HepG2 (cell line): ENCODE measurements around the gene IL16. TPM values are rescaled to one million over a fixed set of nuclear protein-coding genes. Genes with fewer than 3 reads are reported as not detected.

ENCODE experiments used
- ATAC-seq: fragments of 200-7000 bp; cut with Tn5 transposase; 3 replicates; pipeline ENCODE4 v1.9.1; 2020; ENCODE audit warnings: mild to moderate bottlenecking, moderate library complexity
- BruUV-seq: library from RNA; stranded (reverse); fragments of 400-500 nt; replicated peaks from 2 replicates; lab custom pipeline; 2021; lab: Mats Ljungman, UMichigan
- CTCF ChIA-PET: fragments of 300-600 bp; formaldehyde crosslinking; extraction: SDS; loops from one replicate; lab custom pipeline; 2021; ENCODE audit warnings: low total read pairs, inconsistent platforms, low intra/inter-chr PET ratio; lab: Yijun Ruan, JAX
- POLR2A ChIA-PET: fragments of 350-600 bp; sonication (Branson Sonifier 250); formaldehyde crosslinking; loops from one replicate; lab custom pipeline; 2020; ENCODE audit warnings: antibody characterized with exemption, inconsistent platforms; lab: Yijun Ruan, JAX
- DNase-seq: peaks from one replicate; pipeline ENCODE4 v3.0.0-alpha.2; 2015; ENCODE audit warnings: low spot score
- FAIRE-seq: peaks from 3 replicates; lab custom pipeline; 2011; peaks lifted over from hg19 to GRCh38; lab: Jason Lieb, UNC
- H2AFZ ChIP-seq: one replicate; pipeline ENCODE4 v1.6.1; 2011; ENCODE audit warnings: low read length, inconsistent platforms
- H3K27ac ChIP-seq: fragments of 300-600 bp; 3 replicates; pipeline ENCODE4 v1.8.0; 2011; ENCODE audit warnings: mixed run types, mild to moderate bottlenecking, mixed read lengths, low read length, inconsistent platforms; ENCODE audit not compliant: insufficient read depth; ENCODE audit errors: extremely low read length
- H3K27me3 ChIP-seq, 2 experiments: fragments of 200-600 bp in 1 of 2; 2 replicates in 1 of 2; 3 replicates in 1 of 2; pipeline versions ENCODE4 v1.6.0 to v1.8.0; 2011; ENCODE audit warnings: low read length in 2 of 2, mild to moderate bottlenecking in 2 of 2, moderate library complexity in 2 of 2, inconsistent platforms in 1 of 2; ENCODE audit not compliant: insufficient read depth in 2 of 2, control insufficient read depth in 1 of 2
- H3K36me3 ChIP-seq, 2 experiments: fragments of 200-600 bp in 1 of 2; replicated peaks in 1 of 2; 2 replicates in 1 of 2; 3 replicates in 1 of 2; pipeline versions ENCODE4 v1.5.1 to v1.8.0; 2011; ENCODE audit warnings: low read length in 2 of 2, inconsistent platforms in 1 of 2; ENCODE audit not compliant: insufficient read depth in 2 of 2, control insufficient read depth in 1 of 2
- H3K4me1 ChIP-seq: 2 replicates; pipeline ENCODE4 v1.5.1; 2012; ENCODE audit warnings: low read length, inconsistent platforms; ENCODE audit not compliant: insufficient read depth
- H3K4me2 ChIP-seq: 2 replicates; pipeline ENCODE4 v1.6.0; 2011; ENCODE audit warnings: low read depth, low read length, inconsistent platforms
- H3K4me3 ChIP-seq, 3 experiments: fragments of 200-600 bp in 1 of 3; sonication (generic), shearing (Covaris generic) in 1 of 3; replicated peaks in 1 of 3; 2 replicates each; pipeline ENCODE4 v1.5.1; 2011 to 2016; ENCODE audit warnings: low read length in 3 of 3, inconsistent platforms in 2 of 3, low read depth in 2 of 3, mild to moderate bottlenecking in 2 of 3, control low read depth in 1 of 3, mixed read lengths in 1 of 3; ENCODE audit not compliant: insufficient read depth in 1 of 3
- H3K79me2 ChIP-seq: one replicate; pipeline ENCODE4 v1.6.1; 2011; ENCODE audit warnings: low read length, inconsistent platforms; ENCODE audit not compliant: insufficient read depth
- H3K9ac ChIP-seq: 2 replicates; pipeline ENCODE4 v1.6.0; 2011; ENCODE audit warnings: mild to moderate bottlenecking, low read depth, low read length, inconsistent platforms; ENCODE audit not compliant: insufficient read depth
- H3K9me3 ChIP-seq: 2 replicates; pipeline ENCODE4 v1.5.1; 2012; ENCODE audit warnings: mild to moderate bottlenecking, low read length
- H4K20me1 ChIP-seq: 2 replicates; pipeline ENCODE4 v1.6.0; 2011; ENCODE audit warnings: inconsistent platforms, mild to moderate bottlenecking, low read length, moderate library complexity; ENCODE audit not compliant: insufficient read depth
- AHR ChIP-seq: IDR thresholded peaks from 2 replicates; pipeline ENCODE4 v1.6.1; 2018; ENCODE audit warnings: missing genetic modification reagents, missing compliant biosample characterization
- NAIF1 ChIP-seq: sonication (generic); formaldehyde crosslinking; IDR thresholded peaks from 2 replicates; pipeline ENCODE4 v1.5.0; 2020; ENCODE audit warnings: mild to moderate bottlenecking, missing genetic modification reagents, borderline replicate concordance
- NR2F1 ChIP-seq, 2 experiments: fragments of 450-650 bp in 1 of 2; formaldehyde crosslinking in 1 of 2; IDR thresholded peaks; 2 replicates each; pipeline versions ENCODE4 v1.5.0 to v1.6.1; 2016 to 2020; ENCODE audit warnings: mild to moderate bottlenecking in 1 of 2, missing compliant biosample characterization in 1 of 2, missing genetic modification reagents in 1 of 2, moderate library complexity in 1 of 2
- PHF5A ChIP-seq: IDR thresholded peaks from one replicate; pipeline ENCODE4 v1.6.1; 2018; ENCODE audit warnings: low read depth, missing genetic modification reagents; ENCODE audit not compliant: unreplicated experiment
- SOX5 ChIP-seq: IDR thresholded peaks from 2 replicates; pipeline ENCODE4 v1.6.1; 2016; ENCODE audit warnings: borderline replicate concordance
- TEAD2 ChIP-seq: sonication (generic); formaldehyde crosslinking; IDR thresholded peaks from 2 replicates; pipeline ENCODE4 v1.9.0; 2021; ENCODE audit warnings: missing genetic modification reagents
- THAP11 ChIP-seq: IDR thresholded peaks from 2 replicates; pipeline ENCODE4 v1.6.1; 2016; ENCODE audit warnings: missing biosample characterization, missing genetic modification reagents
- ZNF775 ChIP-seq: sonication (generic); formaldehyde crosslinking; IDR thresholded peaks from 2 replicates; pipeline ENCODE4 v1.4.0; 2020; ENCODE audit warnings: missing genetic modification reagents, mild to moderate bottlenecking, moderate library complexity, borderline replicate concordance
- WGBS: methylation state at CpG from one replicate; pipeline ENCODE4 v1.1.6; 2017; ENCODE audit warnings: low lambda C conversion rate; 5-methylcytosine and 5-hydroxymethylcytosine counted together
- in situ Hi-C: cut with HindIII; loops from 2 replicates; pipeline ENCODE4 v1.10.0; 2017; ENCODE audit warnings: low pct_unique_long_range_greater_than_20kb; ENCODE audit not compliant: extremely low pct_ligation_motif_present
- intact Hi-C: fragments of 100-400 bp; cut with micrococcal nuclease; formaldehyde crosslinking; loops from one replicate; pipeline ENCODE4 v1.10.0; 2022; ENCODE audit not compliant: unreplicated experiment
- polyA plus RNA-seq, 8 experiments: library from polyadenylated mRNA; depleted of rRNA in 3 of 8; stranded (reverse) in 7 of 8; unstranded in 1 of 8; fragments of >200 nt; fragmentation: Illumina TruSeq in 4 of 8; extraction: Trizol in 4 of 8; gene quantifications; 2 replicates each; pipeline versions ENCODE4 v1.2.1 to v1.2.3, GENCODE V29; 2011 to 2016; ENCODE audit warnings: low read depth in 4 of 8, missing spikeins in 1 of 8, mixed read lengths in 1 of 8; ENCODE audit not compliant: insufficient read depth in 1 of 8
- total RNA-seq, 5 experiments: library from RNA; depleted of rRNA; stranded (reverse); fragments of >200 nt; fragmentation: Illumina TruSeq; extraction: Trizol; gene quantifications; 2 replicates each; pipeline ENCODE4 v1.2.3, GENCODE V29; 2016; ENCODE audit warnings: low read depth in 1 of 5
- TF ChIP-seq, protein P1 (sequence below): sonication (generic); formaldehyde crosslinking; IDR thresholded peaks from 2 replicates; pipeline ENCODE4 v1.5.1; 2020; ENCODE audit warnings: mild to moderate bottlenecking, moderate library complexity, missing genetic modification reagents
- TF ChIP-seq, protein P2 (sequence below): sonication (generic); formaldehyde crosslinking; conservative IDR thresholded peaks from 2 replicates; pipeline ENCODE4 v1.4.0; 2020; ENCODE audit warnings: missing genetic modification reagents
- TF ChIP-seq, protein P3 (sequence below): IDR thresholded peaks from 2 replicates; pipeline ENCODE4 v1.6.1; 2016

Gene IL16
- total and polyA plus RNA-seq, 2 of the 13 experiments (the other 11 are each of a cell fraction or from before 2014, with no cell fraction given): 0.03 TPM; not detected in 1

DNA sequence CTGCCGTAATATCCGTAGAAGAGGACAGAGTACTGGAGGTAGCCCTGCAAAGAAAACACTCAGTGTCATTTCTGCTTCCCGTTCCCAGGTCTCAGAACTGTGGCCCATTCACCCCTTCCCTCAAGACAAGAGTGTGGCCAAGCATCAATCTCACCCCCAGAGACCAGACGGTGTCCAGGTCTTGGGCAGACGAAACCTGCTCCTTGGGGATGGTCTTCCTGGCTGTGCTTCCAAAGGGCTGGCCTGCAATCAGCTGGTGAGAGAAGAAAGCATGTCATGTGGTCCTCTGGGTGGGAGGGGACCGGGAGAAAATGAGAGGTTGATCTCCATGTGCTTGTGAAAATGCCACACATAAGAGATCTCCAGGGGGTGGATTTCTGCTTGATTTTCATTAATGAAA is 161.6 kb downstream of the IL16 start:
- intact Hi-C loops (no loop called here), in situ Hi-C loops (no loop called here)
- BruUV-seq: no TSS peak
- Histone ChIP-seq H3K36me3 (no peaks in the 10 kb centered on the region), H3K4me3 (no peak overlapping the region), H3K27ac (no peak overlapping the region), H3K27me3 (no peaks in the 10 kb centered on the region), H3K4me2 (no peak overlapping the region), H4K20me1 (no peaks in the 10 kb centered on the region), H3K9ac (no peak overlapping the region), H3K79me2 (no peaks in the 10 kb centered on the region), H3K9me3 (no peaks in the 10 kb centered on the region), H3K4me1 (no peaks in the 10 kb centered on the region), H2AFZ (no peak overlapping the region)
- ATAC-seq (no peak), FAIRE-seq (no peak), DNase-seq (no peak)
- WGBS: 47% methylated on average over 6 of the region's 6 CpGs
- ChIA-PET CTCF (no interaction called here), POLR2A (no interaction called here)
- TF ChIP-seq, protein P1, sequence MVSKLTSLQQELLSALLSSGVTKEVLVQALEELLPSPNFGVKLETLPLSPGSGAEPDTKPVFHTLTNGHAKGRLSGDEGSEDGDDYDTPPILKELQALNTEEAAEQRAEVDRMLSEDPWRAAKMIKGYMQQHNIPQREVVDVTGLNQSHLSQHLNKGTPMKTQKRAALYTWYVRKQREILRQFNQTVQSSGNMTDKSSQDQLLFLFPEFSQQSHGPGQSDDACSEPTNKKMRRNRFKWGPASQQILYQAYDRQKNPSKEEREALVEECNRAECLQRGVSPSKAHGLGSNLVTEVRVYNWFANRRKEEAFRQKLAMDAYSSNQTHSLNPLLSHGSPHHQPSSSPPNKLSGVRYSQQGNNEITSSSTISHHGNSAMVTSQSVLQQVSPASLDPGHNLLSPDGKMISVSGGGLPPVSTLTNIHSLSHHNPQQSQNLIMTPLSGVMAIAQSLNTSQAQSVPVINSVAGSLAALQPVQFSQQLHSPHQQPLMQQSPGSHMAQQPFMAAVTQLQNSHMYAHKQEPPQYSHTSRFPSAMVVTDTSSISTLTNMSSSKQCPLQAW: no peak
- TF ChIP-seq THAP11: no peak
- no peak for TF ChIP-seq AHR (CRISPR knock-in tag)
- TF ChIP-seq, protein P2, sequence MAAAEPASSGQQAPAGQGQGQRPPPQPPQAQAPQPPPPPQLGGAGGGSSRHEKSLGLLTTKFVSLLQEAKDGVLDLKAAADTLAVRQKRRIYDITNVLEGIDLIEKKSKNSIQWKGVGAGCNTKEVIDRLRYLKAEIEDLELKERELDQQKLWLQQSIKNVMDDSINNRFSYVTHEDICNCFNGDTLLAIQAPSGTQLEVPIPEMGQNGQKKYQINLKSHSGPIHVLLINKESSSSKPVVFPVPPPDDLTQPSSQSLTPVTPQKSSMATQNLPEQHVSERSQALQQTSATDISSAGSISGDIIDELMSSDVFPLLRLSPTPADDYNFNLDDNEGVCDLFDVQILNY (CRISPR knock-in tag): no peak
- TF ChIP-seq NAIF1 (CRISPR knock-in tag): no peak

DNA sequence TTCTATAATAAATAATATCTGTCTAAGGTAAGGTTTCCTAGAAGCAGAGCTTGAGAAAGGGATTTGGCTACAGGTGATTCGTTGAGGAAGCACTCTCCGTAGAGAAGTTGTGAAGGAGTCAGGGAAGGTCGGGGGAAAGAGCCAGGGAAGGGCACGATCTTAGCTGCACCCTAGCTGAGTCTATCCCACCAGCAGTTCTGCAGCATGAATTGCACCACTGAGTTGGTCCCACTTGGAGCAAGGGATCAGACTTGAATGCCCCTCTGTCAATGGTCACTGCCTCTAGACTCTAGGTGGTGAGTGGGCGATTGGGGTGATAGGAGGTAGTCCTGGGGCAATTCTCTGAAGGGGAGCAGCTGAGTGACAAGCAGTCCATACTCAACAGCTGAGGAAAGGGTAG is 163.8 kb downstream of the IL16 start:
- POLR2A ChIA-PET: no interaction called here
- in situ Hi-C loops: no loop called here
- Histone ChIP-seq H3K4me3 (no peak overlapping the region), H3K36me3 (no peaks in the 10 kb centered on the region), H2AFZ (no peak overlapping the region), H3K9ac (no peak overlapping the region), H3K27me3 (no peaks in the 10 kb centered on the region), H3K79me2 (no peaks in the 10 kb centered on the region), H3K27ac (no peak overlapping the region), H4K20me1 (no peaks in the 10 kb centered on the region), H3K9me3 (no peaks in the 10 kb centered on the region), H3K4me2 (no peak overlapping the region), H3K4me1 (no peaks in the 10 kb centered on the region)
- DNase-seq (no peak), ATAC-seq (no peak), FAIRE-seq (no peak)
- CTCF ChIA-PET: no interaction called here
- intact Hi-C loops: no loop called here
- BruUV-seq: no TSS peak
- TF ChIP-seq NR2F1 (CRISPR knock-in tag; IDR thresholded peaks at IDR 0.05) (no peak), SOX5 (CRISPR knock-in tag) (no peak), PHF5A (CRISPR knock-in tag) (no peak), TEAD2 (CRISPR knock-in tag) (no peak), ZNF775 (no peak)
- TF ChIP-seq, protein P3, sequence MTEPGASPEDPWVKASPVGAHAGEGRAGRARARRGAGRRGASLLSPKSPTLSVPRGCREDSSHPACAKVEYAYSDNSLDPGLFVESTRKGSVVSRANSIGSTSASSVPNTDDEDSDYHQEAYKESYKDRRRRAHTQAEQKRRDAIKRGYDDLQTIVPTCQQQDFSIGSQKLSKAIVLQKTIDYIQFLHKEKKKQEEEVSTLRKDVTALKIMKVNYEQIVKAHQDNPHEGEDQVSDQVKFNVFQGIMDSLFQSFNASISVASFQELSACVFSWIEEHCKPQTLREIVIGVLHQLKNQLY (CRISPR knock-in tag): no peak
- WGBS: 43% methylated on average over 5 of the region's 5 CpGs
